Right ventricle myocardium inferior (tissue), 1 donor: ENCODE results near the gene IL24. TPM values are rescaled to one million over a fixed set of nuclear protein-coding genes. Genes with fewer than 3 reads are reported as not detected.
"Not testable (repeated sequence)": the region's sequence is repeated elsewhere in the genome, so short reads cannot be mapped to it uniquely, and the experiment has no call there.

Experiments used
- ATAC-seq: fragments of 200-7000 bp; cut with Tn5 transposase; one replicate; pipeline ENCODE4 v1.9.1; 2020; ENCODE audit warnings: mild to moderate bottlenecking, moderate library complexity
- DNase-seq: peaks from one replicate; pipeline ENCODE4 v3.0.0; 2021; ENCODE audit errors: missing footprints
- intact Hi-C: fragments of 100-400 bp; cut with DNase I; formaldehyde crosslinking; loops from one replicate; pipeline ENCODE4 v1.11.0; 2022
- long read RNA-seq: library from polyadenylated mRNA; unstranded; transcript quantifications from one replicate; pipeline ENCODE4 v2.0.0, GENCODE V29; 2021
- total RNA-seq: library from RNA; stranded (reverse); fragmentation: NEBNext Ultra II Directional; extraction: Animal tissue kit (Norgen Biotek cat#: 25700); gene quantifications from one replicate; pipeline ENCODE4 v1.2.1, GENCODE V29; 2021
- donor health status: DM: no; HTN: yes; CAD: no; lungs with severe emphysema.

IL24 gene
- total RNA-seq, result not detected
- long read RNA-seq, result 0 reads

GRCh38 chr1:206897175-206897574, at the start of gene IL24:
IL24 (plus strand) TSS chr1:206897443; CDS start chr1:206897833, 390 bp downstream.
- ATAC-seq (no peak), DNase-seq (no peak)
- intact Hi-C loops, result no loop called here

- intact Hi-C loops, result no loop called here
- DNase-seq, result no peak
- no peak for ATAC-seq
These were observed 49.3 kb upstream of the IL24 start for GRCh38 chr1:206847946-206848345.

GRCh38 chr1:206850401-206850800, 46.8 kb upstream of the IL24 start:
- intact Hi-C loops, result no loop called here

GRCh38 chr1:206851341-206852010, 45.8 kb upstream of the IL24 start:
- ATAC-seq, result no peak

More at GRCh38 chr1:206850401-206850800, 46.8 kb upstream of the IL24 start:
- ATAC-seq (no peak), DNase-seq (no peak)

GRCh38 chr1:206852662-206853061, 44.6 kb upstream of the IL24 start:
- ATAC-seq, intact Hi-C loops: not testable (repeated sequence)

More at GRCh38 chr1:206851341-206852010, 45.8 kb upstream of the IL24 start:
- DNase-seq, result no peak
- intact Hi-C loops, result no loop called here

GRCh38 chr1:206853696-206854095, 43.5 kb upstream of the IL24 start:
- ATAC-seq, DNase-seq, intact Hi-C loops: not testable (repeated sequence)

More at GRCh38 chr1:206852662-206853061, 44.6 kb upstream of the IL24 start:
- not testable (repeated sequence) for DNase-seq

- DNase-seq, result no peak
- no peak for ATAC-seq
- intact Hi-C loops, result no loop called here
These were observed 42.7 kb upstream of the IL24 start for GRCh38 chr1:206854401-206855129.

- intact Hi-C loops, result no loop called here
- ATAC-seq, result no peak
These were observed 41.4 kb upstream of the IL24 start for GRCh38 chr1:206855859-206856258.

GRCh38 chr1:206856674-206857464, 40.4 kb upstream of the IL24 start:
- intact Hi-C loops, result no loop called here
- DNase-seq (no peak), ATAC-seq (no peak)

More at GRCh38 chr1:206855859-206856258, 41.4 kb upstream of the IL24 start:
- DNase-seq, result no peak

GRCh38 chr1:206859082-206859521, 38.1 kb upstream of the IL24 start:
- ATAC-seq, result no peak
- intact Hi-C loops, result no loop called here
- DNase-seq, result no peak

- ATAC-seq (no peak), DNase-seq (no peak)
- intact Hi-C loops, result no loop called here
These were observed 37.1 kb upstream of the IL24 start for GRCh38 chr1:206860165-206860564.

GRCh38 chr1:206863266-206863665, 34.0 kb upstream of the IL24 start:
- intact Hi-C loops, result no loop called here
- DNase-seq (no peak), ATAC-seq (no peak)

- intact Hi-C loops, result loop anchor here (1.0 kb wide), 1 partner anchor 47 kb away; no protein-coding TSS in a partner anchor
- peak; percentile 83 for DNase-seq
- ATAC-seq, result peak; percentile 68
These were observed 32.1 kb upstream of the IL24 start, which contains the start of gene IL20 for GRCh38 chr1:206864939-206865671. IL20 (plus strand) TSS chr1:206865623; CDS start chr1:206865853, 230 bp downstream.

- ATAC-seq (no peak), DNase-seq (no peak)
- intact Hi-C loops, result no loop called here
These were observed 31.2 kb upstream of the IL24 start for GRCh38 chr1:206866062-206866461.

- intact Hi-C loops, result no loop called here
- ATAC-seq (no peak), DNase-seq (no peak)
These were observed 30.0 kb upstream of the IL24 start for GRCh38 chr1:206867239-206867638.

GRCh38 chr1:206867716-206868115, 29.5 kb upstream of the IL24 start:
- intact Hi-C loops, result no loop called here
- no peak for ATAC-seq
- DNase-seq, result no peak

- no peak for ATAC-seq
- no peak for DNase-seq
- intact Hi-C loops, result no loop called here
These were observed 29.0 kb upstream of the IL24 start for GRCh38 chr1:206868264-206868663.

GRCh38 chr1:206872139-206872538, 25.1 kb upstream of the IL24 start:
- ATAC-seq (peak; percentile 77), DNase-seq (no peak)
- intact Hi-C loops, result no loop called here
